Measurements from ENCODE around the gene NFIB.

The NFIB gene

GRCh38 chr9:14303521-14303920 lies 10.4 kb downstream of the NFIB start:
- no peak for DNase-seq

DNA sequence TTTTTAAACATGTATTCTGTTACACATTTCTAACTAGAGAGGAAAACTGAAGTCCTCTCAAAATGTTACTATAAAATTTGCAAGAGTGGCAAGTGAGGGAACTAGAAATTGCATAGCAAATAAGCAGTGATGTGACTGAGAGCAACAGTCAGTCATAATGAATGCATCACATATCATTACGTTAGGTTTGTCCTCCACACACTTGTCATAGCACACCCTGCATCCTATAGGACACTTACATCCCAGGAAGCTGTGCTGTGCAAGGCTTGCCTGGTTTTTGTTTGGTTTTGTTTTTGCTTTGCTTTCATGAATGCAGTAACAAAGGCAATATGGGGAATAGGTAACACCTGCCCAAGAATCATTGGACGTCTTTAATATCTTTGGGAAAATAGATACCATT lies 10.8 kb downstream of the NFIB start:
- DNase-seq: no peak

DNA sequence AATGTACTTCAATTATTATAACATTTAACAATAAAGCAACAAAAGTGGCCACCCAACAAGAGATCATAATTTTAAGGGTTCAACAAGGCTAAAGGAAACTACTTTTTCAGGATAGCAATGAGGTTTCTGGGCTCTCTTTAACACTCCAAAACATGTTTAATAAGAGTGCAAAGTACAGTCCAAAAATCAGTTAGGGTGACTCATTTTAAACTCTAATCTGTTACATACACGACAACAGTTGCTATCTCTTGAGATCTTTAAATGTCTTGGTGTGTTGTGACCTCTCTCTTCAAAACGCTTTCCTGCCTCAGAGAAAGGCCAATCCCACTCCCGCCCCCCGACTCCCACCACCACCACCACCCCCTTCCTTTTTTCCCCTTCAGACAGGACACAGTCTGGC lies 11.5 kb downstream of the NFIB start:
- DNase-seq: no peak

DNA sequence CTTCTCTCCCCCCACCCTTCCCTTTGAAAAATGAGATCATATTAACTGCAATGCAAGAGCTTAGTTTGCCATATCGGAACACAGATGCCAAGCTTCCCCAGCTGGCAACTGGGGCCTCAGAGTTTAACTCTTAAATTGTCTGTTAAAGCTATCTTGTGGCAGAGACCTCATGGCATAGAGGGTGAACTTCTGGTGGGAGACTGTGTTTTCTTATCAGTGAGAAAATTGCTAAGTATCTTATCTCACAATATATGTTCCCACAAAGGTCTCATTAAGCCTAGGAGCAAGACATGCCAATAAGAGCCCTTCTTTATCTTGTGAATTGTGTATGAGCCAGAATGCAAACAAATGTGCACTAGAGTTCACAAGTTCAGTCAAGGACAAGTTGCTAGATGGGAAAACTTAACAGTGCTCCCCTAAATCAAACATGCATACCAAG lies 12.3 kb downstream of the NFIB start:
- no peak for DNase-seq

- no peak for DNase-seq
Observed at GRCh38 chr9:14301006-14301405, 12.9 kb downstream of the NFIB start.

- DNase-seq: no peak
Observed at GRCh38 chr9:14300588-14300987, 13.4 kb downstream of the NFIB start.

GRCh38 chr9:14300040-14300439 lies 13.9 kb downstream of the NFIB start:
- DNase-seq: no peak

- no peak for DNase-seq
Observed at GRCh38 chr9:14298601-14299022, 15.3 kb downstream of the NFIB start.

- DNase-seq: no peak
Observed at GRCh38 chr9:14296495-14297113, 17.3 kb downstream of the NFIB start.

- no peak for DNase-seq
Observed at GRCh38 chr9:14294659-14295058, 19.3 kb downstream of the NFIB start.

DNA sequence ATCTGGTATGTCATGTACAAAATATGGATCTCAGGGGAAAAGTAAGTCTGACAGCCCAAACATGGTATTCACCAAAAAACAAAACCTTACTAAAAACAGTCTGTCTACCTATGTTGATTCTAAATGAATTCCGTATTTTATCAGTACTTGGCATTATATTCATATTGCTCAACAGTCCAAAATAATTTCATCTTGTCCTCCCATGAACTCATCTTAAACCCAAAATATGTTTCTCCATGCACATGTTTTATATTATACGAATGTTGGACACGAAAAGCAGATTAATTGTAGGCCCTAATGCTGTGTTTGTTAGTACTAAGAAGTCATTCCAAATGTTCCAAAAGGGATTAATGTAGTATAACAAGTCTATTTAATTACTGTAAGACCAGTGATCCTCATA lies 20.1 kb downstream of the NFIB start:
- DNase-seq: no peak

DNA sequence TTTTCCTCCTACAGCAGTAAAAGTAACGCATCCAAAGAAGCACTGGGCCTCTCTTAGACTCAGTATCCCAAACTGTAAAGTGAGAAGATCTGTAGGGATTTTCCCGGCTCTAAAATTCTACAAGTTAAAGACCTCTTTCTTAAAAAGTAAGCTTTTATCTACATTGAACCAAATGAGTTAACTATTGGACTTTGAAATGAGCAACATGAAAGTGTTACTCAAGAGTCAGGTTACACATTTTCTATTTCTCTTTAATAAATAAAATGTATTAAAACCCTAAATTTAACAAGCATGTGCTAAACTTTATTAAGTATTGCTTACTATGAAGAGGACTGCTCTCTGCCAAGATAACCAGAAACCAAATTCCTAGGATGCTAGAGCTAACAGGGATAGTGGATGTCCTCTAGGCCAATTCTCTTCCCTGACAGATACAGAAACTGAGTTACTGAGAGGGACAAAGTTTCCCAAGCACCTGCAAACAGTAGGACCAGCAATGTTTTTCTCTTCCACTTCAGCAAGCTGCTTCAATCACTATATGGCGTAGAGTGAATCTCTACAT lies 21.7 kb downstream of the NFIB start:
- DNase-seq: no peak

- DNase-seq: no peak
Observed at GRCh38 chr9:14289916-14290315, 24.0 kb downstream of the NFIB start.

GRCh38 chr9:14288433-14288832 lies 25.5 kb downstream of the NFIB start:
- no peak for DNase-seq

GRCh38 chr9:14286121-14286520 lies 27.8 kb downstream of the NFIB start:
- no peak for DNase-seq

- no peak for DNase-seq
Observed at GRCh38 chr9:14283276-14283675, 30.7 kb downstream of the NFIB start.

DNA sequence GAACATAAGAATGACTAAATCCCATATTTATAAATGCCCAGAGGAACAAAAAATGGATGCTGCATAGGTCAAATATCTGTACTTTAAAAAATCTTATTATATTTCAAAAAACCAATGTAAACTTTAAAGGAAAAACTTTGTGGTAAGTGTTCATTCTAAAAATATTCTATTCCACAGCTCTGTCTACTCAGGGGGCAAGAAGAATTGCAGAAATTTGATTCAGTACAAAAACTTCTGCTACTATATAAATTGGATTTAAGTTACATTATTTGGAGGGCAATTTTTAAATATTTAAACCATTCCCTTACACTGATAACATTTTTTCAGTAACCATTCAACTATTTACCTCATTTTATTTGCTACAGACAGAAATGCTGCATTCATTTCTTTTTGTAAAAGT lies 32.1 kb downstream of the NFIB start:
- DNase-seq: no peak

DNA sequence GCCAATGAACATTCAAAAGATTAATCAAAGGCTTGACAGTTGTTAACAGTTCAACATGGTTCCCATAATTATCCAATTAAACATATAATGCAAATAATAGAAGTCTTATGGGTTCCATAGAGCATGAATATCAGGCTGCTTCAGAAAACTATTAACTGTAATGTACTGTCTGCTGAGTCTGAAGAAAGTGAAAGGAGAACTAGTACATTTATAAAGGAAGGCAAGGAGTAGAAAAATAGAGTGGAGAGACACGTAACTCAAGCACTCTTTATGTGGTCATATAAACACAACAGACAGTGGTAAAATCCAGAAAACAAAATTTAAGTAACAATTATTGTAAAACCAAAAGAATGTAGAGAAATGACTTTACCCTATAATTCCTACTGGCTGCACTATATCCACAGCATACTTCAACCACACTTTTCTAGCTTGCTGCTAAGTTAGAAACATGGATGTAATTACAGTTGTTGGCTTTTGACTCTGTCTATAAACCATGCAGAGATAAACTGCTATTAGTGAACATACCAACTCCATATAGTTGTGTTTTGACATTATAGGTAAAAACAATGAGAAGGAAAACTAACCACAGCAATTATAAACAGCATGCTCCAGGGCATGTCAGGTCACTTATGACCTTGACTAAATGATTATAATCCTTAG lies 32.7 kb downstream of the NFIB start:
- DNase-seq: no peak

DNA sequence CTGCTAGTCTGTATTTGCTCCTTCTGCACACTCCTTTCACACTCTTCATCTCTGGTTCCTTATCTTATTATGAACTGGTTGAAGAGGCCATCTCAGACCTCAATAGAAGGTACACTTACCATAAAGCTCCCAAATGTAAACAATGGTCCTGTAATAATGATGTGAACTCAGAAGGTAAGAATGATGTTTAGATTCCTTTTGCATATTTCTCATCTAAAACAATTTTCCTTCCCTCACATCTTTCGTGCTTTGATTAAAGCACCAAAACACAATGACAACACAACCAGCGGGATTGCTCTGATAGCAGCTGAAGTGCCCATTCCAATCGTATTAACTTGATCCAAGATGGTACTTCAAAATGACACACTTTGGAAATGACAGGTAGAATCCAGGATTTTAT lies 34.3 kb downstream of the NFIB start:
- DNase-seq: no peak

DNA sequence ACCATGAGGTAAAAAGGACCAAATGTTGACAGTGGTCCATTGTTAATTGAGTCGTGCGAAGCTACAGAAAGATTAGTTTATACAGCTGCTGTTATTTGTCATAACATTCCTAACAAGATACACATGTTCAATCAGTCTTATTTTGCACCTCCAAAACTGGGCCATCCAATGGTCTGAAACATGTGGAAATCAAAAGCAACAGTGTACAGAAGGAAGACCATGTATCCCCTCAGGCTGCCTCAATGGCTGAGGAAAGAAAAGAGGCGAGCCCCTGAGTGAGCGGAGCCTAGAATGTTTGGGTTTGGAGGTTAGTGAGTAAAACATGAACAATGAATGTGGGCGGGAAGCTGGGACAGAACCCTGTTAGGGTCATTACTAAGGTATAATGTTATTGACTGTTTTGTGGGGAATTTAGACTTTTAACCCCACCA lies 35.6 kb downstream of the NFIB start:
- peak; percentile 41 for DNase-seq

- no peak for DNase-seq
Observed at GRCh38 chr9:14277761-14278160, 36.2 kb downstream of the NFIB start.

- DNase-seq: peak; percentile 3
Observed at GRCh38 chr9:14277244-14277643, 36.7 kb downstream of the NFIB start.

DNA sequence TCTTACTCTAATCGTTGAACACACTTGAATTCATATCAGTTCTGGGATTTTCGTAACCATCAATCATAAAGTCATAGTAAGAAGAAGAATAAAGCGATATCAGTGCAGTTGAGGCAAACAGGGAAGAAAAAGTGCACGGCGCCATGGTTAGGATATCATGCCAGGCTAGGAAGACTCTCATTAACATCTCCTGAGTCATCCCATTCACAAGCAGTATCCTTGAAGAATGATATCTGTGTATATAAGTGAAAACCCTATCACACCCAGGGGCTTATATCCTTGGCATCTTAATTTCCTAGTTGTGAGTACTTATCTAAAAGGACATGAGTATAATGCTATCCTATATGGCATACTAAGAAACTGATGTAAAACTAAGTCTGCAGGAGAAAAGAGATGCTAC lies 38.6 kb downstream of the NFIB start:
- no peak for DNase-seq

DNA sequence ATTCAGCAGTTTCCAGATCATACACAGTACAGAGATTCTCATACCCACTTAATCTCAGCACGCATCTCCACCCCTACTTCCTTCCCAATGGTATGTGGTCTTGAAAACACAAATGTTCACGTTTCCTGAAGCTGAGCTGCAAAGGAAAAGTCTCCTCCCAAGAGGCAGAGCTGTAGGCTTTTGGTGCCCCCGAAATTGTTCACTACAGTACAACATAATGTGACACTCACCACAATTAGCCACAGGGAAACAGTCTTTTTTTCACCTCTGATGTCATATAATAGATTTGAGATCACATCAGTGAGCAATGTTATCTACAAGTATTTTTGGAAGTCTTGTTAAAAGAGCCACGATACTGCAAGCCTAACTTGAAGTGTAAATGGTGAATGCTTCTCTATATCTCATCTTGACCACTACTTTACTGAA lies 40.2 kb downstream of the NFIB start:
- no peak for DNase-seq

Data from HCEC 1CT (cell line).